ENCODE measurements around the gene TEX2.
"Not testable (repeated sequence)": the region's sequence is repeated elsewhere in the genome, so short reads cannot be mapped to it uniquely, and the experiment has no call there.

TEX2 gene

DNA sequence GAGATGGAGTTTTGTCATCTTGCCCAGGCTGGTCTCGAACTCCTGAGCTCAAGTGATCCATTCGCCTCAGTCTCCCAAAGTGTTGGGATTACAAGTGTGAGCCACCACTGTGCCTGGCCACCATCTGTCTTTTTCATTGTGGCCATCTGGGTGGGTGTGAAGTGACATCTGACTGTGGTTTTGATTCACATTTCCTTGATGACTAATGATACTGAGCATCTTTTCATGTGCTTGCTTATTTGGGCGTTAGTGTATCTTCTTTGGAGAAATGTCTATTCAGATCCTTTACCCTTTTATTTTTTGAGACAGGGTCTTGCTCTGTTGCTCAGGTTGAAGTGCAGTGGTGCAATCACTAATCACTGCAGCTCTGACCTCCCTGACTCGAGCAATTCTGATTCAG, 79.2 kb downstream of the TEX2 start:
- no peak for DNase-seq (ENCODE audit: low read depth in 2 of 2)

DNA sequence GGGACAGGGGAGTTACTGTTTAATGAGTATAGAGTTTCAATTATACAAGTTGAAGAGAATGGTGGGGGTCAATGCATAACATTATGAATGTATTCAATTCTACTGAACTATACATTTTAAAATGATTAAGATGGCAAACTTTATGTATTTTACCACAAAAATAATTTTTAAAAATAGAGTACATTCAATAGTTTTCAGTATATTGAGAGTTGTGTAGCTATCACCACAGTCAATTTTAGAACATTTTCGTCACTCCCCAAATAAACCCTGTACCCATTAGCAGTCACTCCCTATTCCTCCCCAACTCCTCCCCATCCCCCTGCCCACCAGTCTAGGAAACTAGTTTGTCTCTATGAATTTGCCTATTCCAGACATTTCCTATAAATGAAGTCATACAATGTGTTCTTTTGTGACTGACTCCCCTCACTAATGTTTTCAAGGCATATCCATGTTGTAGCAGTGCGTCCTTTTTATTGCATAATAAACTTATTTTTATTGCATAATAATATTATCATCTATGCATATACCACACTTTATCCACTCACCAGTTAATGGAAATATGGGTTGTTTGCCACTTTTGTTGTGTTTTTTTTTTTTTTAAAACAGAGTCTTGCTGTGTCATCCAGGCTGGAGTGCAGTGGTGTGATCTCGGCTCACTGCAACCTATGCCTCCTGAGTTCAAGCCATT, 80.6 kb downstream of the TEX2 start:
- DNase-seq (ENCODE audit: low read depth in 2 of 2) = no peak

DNA sequence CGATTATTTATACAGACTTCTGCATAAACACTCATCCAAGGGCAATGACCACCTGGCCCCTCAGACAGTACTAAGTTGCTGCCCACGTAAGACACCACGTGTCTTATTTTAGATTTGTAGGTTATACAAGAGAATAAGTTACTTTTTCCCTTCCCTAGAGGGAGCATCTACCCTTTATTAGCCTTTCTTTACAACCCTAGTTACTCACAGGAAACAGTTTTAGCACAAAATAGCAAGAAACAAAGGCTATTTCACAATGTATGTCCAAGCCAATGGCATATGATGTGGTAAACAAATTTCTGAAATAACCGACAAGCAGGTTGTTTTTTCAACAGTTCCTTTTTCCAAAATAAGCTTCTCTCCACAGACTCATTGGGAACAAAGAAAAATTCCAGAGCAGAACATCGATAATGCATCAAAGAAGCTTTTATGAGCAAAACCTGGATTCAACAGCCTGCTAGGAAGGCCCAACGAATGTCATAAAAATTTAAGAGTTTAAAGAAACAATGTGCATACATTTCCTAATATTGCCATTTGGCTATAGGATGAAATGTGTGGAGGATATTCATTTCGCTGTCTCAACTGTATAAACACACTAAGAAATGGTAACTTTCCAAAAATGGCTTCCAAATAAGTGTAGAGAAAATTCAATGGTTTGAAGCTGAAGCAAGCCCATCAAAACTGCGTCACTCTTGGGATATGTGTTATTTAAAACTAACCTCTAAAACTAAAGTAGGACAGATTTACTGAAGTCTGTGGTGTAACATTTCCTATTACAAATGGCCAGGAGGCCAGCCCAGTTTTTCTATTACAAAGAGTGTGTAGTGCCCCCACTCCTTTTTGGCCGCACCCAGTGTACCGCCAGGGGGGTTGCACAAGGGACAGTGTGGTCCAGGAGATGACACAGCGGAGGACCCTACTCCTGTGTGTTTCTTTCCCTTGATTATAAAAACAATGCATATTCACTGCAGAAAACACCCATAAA, 82.7 kb downstream of the TEX2 start:
- no peak for DNase-seq (ENCODE audit: low read depth in 2 of 2)

DNA sequence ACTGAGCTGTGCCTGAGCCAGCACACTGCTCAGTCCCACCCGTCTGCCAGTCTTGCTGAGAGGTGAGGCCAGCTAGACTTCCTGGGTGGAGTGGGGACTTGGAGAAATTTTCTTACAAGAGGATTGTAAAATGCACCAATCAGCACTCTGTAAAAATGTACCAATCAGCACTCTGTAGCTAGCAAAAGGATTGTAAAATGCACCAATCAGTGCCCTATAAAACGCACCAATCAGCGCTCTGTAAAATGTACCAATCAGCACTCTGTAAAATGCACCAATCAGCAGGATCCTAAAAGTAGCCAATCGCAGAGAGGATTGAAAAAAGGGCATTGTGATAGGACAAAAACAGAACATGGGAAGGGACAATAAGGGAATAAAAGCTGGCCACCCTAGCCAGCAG, 84.0 kb downstream of the TEX2 start:
- DNase-seq (ENCODE audit: low read depth in 2 of 2) = not testable (repeated sequence)

DNA sequence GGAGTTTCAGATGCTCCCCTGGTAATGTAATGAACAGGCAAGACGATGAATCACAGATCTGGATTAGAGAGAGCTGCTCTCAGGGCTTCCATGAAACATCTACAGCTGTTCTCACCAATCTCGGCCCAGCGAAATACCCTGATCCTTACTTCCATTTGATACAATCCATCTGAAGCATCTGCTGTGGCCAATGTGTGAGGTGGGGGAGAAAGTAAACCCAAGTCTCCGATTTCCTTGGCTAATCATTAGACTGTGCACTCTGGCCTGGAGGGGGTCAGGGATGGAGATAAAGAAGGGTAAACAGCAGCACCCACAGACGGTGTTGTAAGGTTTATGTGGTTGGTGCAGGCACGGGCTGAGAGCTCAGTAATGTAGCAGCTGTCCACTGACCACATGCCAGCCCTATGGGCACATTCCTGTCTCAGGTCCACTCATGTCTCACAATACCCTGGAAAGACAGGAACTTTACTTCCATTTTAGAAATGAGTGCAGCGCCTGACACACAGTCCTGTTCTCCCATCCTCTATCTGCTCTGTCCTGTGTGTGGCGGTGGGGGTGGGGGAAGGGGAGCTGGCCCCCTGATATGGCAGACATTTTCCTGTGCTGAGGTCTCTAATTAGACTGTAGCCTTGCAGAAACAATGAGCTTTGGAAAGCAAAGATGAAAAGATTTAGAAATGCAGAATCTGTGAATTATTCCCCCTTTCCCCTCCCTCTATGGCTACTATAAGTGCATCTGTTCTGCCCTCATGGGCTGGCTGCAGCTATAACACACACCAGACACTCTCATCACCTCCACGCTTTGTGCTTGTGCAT, 84.8 kb downstream of the TEX2 start:
- no peak for DNase-seq (ENCODE audit: low read depth in 2 of 2)

DNA sequence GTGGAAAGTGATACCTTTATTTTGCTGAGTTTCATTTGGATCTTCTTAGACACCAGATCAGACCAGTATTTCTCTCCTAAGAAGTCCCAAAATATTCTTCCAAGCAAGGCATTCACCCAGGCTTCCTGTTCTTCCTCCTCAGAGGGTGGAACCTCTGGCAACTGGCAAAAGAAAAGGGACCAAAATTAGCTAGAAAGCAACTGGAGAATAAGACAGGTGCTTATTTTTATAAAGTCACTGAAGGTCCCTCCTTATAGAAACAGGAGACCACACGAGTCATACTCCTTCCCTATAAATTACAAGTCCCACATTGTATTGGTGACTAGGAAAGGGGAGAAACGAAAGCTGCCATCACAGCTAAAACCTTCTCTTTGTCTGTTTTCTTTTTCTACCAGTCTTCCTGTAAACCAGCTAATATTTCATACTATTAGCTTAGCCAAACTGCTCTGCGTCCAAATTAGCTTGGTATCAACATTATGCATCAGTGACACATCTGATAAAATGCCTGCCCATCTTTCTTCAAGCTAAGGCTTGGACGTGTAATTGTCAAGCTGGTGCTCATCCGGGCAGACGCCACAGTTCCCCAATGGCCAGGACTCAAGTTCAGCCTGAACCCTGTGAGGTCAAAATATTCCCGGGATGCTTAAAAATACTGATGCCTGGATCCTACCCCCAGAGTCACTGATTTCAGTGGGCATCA, 85.6 kb downstream of the TEX2 start:
- DNase-seq (ENCODE audit: low read depth in 2 of 2) = no peak

DNA sequence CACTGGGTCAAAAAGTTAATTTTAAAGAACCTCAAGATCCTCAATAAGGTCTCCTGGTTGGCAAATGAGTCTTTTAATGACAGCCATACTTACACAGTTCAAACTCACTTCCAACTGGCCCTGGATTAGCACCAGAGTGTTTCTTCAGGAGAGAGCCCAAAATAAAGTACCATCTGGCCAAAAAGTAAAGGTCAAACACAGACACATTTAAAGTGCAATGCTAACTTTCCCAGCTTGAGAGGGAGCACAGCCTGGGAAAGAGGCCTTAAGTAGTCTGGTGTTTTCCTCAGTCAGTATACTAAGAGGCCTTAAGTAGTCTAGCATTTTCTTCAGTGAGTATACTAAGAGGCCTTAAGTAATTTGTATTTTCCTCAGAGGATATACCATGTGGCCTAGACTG, 86.5 kb downstream of the TEX2 start:
- DNase-seq (ENCODE audit: low read depth in 2 of 2) = no peak

DNA sequence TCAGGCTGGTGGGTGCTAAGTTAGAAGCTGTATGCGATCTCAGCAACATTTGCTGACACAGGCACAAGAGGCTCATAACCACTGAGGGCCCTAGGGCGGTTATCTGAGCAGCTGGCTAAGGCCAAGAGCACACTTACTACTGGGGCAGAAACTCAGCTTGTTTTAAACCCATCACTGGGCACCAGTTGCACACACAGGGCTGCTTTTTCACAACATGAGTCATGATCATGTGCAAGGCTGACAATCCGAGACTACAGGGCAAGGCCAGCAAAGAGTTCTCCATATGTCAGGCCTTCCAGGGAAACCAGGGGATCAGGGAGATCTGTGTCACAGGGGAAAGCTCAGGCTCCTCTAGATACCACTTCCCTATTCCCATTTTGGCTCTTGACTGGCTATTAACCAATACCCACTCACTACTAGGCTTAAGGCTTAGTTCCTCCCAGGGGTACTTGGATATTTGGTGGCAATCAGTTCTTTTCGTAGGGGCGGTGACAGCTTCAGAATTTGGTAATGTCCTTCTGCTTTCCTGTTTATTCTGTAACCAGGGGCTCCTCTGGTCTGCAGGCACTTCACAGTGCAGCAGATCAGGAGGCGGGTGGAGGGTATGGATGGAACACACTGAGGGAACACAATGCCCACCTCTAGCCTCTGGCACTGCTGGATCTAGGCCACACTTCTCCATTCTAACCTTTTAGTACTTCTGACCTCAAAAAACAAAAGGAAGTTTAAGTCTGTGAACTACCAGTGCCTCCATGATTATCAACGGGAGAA, 88.2 kb downstream of the TEX2 start:
- no peak for DNase-seq (ENCODE audit: low read depth in 2 of 2)

DNA sequence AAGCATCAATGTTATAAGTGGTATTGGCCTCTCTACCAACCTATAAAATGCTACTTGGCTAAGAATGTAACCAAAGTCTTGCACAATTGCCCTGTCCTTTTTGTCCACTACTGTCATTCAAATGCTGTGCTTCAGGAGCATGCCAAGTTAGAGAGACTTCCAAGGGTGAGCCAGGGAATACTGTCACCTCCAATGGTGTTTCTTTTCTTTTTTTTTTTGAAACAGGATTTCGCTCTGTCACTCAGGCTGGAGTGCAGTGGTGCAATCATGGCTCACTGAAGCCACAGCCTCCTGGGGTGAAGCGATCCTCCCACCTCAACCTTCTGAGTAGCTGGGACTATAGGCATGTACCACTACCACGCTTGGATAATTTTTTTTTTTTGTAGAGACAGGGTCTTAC, 89.4 kb downstream of the TEX2 start:
- DNase-seq (ENCODE audit: low read depth in 2 of 2) = no peak

DNA sequence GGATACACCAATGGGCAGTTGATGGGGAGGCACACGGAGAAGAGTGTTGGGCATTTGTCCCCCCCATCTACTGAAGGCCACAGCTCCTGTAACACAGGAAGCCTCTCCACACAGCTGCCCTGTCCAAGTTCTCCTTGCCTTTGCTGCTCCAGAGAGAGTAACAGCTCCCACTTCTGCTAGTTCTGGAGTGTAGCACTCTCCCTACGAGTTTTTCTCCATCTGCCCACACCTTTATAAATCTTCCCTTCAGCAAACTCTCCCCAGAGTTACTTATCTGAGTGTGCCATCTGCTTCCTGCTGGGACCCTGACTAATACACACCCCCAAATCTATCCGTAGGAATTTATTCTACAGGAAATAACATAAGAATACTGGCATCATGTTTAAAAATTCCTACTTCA, 90.5 kb downstream of the TEX2 start:
- DNase-seq (ENCODE audit: low read depth in 2 of 2) = no peak

DNA sequence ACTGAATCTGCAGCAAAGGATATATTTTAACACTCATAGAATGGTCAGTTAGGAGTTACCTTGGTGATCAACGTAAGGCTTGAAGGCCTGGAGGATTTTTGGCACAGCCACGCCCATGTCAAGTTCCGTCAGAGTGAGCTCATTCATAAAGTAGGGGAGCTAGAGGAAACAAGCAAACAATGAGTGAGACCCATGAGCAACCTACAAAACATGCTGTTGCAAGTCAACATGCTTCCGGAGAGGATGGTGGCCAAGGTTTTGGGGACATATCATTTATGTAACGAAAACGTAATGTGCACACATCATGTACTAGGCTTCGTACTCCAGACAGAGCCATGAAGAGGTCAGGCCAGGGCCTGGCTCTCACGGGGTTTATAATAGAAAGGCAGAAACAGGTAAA, 92.0 kb downstream of the TEX2 start:
- no peak for DNase-seq (ENCODE audit: low read depth in 2 of 2)

DNA sequence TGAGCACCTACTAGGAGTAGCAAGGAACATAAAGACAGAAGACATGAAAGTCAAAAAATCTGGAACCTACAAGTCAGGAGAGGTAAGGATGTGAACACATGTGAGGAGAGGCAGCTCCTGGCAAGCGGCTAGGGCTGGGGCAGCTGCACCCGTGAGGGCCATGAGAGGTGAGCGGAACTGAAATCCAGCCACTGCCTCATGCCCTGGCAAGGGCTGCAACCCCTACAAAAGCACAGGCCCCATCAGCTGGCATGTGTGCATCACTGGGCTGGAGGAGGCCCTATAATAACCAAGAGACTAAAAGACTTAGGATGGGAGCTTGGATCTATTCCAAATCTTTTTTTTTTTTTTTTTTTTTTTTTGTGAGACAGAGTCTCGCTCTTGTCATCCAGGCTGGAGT, 92.8 kb downstream of the TEX2 start:
- DNase-seq (ENCODE audit: low read depth in 2 of 2) = no peak

DNA sequence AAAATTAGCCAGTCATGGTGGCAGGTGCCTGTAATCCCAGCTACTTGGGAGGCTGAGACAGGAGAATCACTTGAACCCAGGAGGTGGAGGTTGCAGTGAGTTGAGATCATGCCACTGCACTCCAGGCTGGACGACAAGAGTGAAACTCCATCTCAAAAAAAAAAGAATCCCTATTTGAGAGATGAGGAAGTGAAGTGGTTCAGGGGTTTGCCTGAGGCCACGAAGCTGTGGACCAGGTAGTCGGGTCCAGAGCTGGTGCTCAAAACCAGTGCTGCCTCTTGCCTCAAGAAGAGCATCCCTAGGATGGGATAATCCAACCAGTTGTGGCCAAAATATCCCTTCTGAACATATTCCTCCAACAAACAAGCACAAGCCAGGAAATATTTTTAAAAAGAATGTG, 95.4 kb downstream of the TEX2 start:
- not testable (repeated sequence) for DNase-seq (ENCODE audit: low read depth in 2 of 2)

DNA sequence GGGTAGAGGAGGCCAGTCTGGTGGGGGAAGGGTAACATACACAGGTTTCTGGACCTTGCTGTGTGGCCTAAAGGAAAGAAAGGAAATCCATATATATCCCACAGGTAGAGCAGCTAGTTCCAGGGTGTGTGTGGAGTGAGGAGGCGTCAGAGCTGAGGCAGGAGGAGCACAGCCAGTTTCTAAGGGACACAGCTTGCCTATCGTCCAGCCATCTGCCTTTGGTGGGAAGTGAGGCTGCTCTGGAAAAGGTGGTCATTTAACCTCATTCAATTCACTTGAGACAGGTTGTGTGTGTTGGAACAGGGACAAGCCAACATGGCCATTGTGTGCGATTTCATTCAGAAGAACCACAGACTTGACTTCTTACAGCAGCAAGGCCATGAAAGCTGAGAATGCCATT, 96.2 kb downstream of the TEX2 start:
- DNase-seq (ENCODE audit: low read depth in 2 of 2) = no peak

DNA sequence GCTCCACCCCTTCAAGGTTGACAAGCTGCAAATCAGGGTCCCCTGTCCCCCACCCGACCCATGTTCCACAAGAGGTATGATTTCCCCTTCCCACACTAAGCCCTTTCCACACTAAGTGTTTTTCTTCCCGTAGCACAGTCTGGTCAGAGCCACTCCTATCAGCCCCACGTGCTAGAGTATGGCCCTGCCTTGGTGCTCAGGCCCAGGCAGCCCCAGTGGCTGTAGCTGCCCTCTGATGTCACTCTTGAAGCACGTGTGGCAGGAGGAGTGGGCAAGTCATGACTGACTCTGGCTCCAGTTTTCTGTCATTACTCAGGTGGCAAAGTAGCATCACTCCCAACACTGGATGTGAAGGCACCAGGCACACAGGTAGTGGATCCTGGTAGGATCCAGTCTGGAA, 97.7 kb downstream of the TEX2 start:
- DNase-seq (ENCODE audit: low read depth in 2 of 2) = no peak

DNA sequence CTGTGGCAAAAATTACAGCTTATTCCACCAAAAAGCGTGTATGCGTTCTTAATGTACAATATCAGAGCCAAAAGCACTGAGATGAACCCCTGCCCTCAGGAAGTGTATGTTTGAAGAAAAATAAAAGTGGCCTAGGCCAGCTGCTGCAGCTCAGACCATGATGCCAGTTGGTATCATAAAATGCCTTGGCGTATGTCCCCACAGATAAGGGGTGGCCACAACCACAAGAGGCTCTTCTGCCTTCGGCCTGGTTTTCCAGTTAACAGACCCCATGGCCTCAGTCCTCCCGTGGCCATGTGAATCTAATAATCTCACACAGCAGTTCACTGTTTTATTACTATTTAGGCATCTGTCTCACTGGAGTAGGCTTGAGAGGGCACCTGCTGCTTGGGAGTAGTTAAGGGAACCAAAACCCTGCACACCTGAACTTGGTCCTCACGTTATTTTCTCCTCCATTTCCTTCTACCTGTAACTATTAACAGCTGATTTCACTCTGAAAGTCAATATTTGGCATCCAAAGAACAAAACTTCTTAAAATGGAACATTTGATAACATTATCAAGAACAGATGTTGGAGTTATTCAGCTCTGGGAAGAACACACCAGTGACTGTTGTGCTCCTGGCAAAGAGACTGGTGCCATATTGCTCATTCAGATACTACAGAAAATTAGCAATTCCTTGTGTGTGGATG, 98.3 kb downstream of the TEX2 start:
- DNase-seq (ENCODE audit: low read depth in 2 of 2) = no peak

DNA sequence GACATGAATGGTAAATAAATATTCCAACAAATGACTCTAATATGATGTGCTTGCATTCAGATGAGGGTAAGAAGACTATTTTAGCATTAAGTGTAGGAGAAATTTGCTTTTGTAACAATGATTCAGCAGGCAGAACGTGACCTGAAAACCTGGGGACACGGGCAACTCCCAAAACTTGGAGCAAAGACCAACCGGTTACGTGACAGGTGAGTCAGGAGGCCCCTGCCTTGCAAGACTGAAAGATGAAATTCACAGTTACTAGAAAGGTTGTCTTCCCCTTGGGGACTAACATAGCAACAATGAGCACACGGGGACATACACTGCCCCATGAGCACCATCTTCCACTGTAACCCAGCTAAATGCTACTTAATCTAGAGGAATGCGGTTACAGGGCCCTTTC, 99.6 kb downstream of the TEX2 start:
- no peak for DNase-seq (ENCODE audit: low read depth in 2 of 2)

DNA sequence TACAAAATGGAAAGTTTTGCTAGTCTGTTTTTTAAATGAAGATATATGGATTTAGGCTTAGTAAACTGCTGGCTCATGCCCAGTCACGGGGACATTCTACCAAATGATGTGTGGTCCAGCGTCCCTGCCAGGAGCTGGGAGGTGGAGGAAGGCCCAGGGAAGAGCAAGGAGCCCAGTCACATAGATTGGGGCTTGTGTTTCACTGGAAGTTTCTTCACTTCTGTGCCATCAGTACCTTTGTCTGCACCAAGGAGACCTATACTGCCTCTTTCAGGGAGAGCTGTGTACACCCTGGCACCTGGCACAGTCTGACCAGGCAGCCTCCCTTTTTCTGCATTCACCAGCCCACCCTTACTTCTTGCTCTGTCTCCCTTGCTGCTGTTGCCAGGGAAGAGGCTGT, 100.5 kb downstream of the TEX2 start:
- no peak for DNase-seq (ENCODE audit: low read depth in 2 of 2)

DNA sequence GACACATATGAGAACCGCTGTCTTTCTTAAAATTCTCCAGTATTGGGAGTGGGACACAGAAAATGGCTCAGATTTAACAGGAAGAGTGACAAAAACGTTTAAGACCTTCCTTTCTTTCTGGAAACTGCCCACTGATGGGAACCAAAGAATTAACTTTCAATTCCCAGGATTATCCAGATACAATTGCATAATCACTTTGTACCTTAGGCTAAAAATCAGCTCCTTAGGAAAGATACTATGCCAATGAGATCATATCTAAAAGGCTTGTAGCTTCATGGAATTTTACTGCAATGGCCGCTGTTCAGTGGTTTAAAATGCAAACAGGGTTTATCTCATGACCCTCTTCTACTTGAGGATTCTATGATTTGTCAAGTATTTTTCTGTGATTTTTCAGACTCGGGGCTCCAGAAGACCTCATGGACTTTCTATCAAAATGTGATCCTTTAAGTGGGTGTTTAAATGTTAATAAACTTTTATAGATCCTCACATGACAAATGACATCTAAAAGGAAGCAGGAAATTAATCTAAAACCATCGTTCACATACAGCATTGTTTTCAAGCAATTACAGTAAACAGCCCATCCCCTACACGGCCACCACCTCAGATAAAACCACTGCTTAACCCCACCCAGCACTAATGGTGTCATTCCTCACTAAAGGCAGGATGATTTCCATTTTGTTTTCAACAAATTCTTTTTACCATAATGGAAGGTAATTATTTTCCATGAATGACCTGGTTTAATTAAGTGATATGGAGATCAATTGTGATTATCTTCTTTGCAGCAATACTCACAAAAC, 101.5 kb downstream of the TEX2 start:
- no peak for DNase-seq (ENCODE audit: low read depth in 2 of 2)

DNA sequence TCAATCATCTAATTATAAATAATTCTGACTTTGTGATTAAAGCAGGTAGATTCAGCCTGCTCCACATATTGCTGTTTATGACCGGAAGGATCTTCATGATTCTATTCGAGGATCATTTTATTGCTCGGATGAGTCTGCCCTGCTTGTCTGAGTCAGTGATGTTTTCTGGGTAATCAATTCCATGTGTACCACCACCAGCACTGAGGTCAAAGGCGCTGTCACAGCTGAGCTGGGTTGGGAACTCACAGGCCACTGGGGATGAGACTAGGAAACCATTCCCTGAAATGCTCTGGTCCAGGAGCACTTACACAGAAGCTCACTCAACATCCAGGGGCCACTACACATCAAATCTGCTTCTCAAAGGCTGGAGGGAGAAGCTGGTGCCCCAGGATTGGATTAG, 102.7 kb downstream of the TEX2 start:
- DNase-seq (ENCODE audit: low read depth in 2 of 2) = no peak
